IPS-18c (cell line): Measurements from ENCODE around the gene MTCH1.

Source experiments
- H3K4me3 ChIP-seq: 2 replicates; pipeline ENCODE4 v1.7.0; 2013; ENCODE audit warnings: low read depth, mild to moderate bottlenecking, low read length, moderate library complexity; ENCODE audit not compliant: insufficient read depth
- H3K9me3 ChIP-seq: one replicate; pipeline ENCODE4 v1.6.1; 2013; ENCODE audit warnings: mild to moderate bottlenecking, low read length, moderate library complexity; ENCODE audit not compliant: control insufficient read depth, insufficient read depth

Gene MTCH1

DNA sequence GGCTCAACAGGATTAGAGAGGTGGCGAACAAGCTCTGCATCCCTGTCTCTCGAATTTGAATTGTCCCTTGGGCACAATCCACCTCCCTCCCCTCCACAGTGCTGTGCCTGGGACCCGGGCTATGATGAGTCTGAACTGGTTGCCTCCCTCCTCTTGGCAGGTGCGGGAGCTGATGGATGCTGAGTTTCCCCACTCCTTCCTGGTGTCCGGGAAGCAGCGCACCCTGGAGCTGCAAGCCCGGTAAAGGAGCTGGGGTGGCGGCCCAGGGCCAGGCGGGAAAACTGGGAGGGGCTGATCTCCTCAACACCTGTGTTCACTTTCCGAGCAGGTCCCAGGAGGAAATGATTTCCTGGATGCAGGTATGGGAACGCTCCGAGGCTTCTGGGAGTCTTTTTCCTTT is 34.4 kb upstream of the MTCH1 start:
- Histone ChIP-seq H3K4me3 (no peak overlapping the region), H3K9me3 (no peaks in the 10 kb centered on the region)

- H3K4me3 ChIP-seq = no peak overlapping the region
- H3K9me3 ChIP-seq = no peaks in the 10 kb centered on the region
Observed at GRCh38 chr6:37019065-37019450, 33.1 kb upstream of the MTCH1 start.

DNA sequence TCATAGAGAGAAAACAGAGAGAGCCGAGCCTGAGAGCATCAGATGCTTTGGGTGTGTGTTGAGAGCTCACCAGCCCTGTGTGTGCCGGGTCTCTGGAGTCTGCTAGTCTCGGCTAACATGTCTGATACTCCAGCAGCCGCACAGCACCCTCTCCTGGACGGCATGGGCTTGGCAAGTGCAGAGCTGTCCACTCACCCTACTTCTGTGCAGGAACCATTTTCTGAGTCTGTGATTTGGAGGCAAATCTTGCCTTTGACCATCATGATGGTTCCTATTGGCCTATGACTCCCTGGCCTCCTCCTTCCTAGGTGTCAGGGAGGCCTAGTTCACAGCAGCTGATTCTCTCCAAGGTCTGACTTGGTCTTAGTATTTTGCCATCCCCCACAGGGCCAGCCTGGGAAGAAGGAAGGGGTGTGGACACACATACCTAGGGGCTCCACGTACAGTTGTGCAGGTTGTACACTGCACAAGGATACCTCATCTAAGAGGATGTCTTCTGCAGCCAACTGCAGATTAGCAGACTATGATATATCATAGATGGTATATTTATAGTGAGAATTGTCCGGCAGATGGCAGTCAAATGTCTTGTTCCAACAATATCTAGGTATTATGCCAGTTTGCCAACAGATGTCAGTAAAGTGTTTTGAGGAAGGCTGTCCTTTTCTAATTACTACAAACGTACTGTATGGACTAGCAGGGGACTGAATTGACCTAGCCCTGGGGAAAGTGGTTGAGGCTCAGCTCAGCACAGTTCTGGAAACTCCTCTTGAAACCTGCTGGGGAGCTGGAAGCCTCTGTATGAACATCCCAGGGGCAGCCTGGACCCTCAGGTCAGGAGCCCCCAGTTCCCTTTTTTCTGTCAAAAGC is 32.4 kb upstream of the MTCH1 start:
- no peaks in the 10 kb centered on the region for H3K9me3 ChIP-seq
- H3K4me3 ChIP-seq = no peak overlapping the region

- Histone ChIP-seq H3K9me3 (no peaks in the 10 kb centered on the region), H3K4me3 (no peak overlapping the region)
Observed at GRCh38 chr6:37017606-37018197, 31.7 kb upstream of the MTCH1 start.

- Histone ChIP-seq H3K4me3 (no peak overlapping the region), H3K9me3 (no peaks in the 10 kb centered on the region)
Observed at GRCh38 chr6:37016995-37017394, 31.0 kb upstream of the MTCH1 start.

- Histone ChIP-seq H3K9me3 (no peaks in the 10 kb centered on the region), H3K4me3 (no peak overlapping the region)
Observed at GRCh38 chr6:37015532-37015931, 29.5 kb upstream of the MTCH1 start.

DNA sequence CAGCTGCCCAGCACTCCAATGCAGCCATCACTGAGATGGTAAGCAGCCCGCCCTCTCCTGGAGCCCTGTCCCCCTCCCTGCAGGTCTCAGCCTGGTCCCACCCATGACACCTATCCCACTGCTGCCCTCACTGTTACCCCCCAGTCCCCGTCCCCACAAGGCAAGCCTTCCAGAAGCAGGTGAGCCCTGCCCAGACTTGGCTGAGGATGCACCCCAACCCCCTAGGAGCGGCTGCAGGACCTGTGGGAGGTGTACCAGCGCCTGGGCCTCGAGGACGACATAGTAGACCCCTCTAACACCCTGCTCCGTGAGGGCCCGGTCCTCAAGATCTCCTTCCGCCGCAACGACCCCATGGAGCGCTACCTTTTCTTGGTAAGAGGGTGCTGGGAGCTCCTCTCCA is 28.7 kb upstream of the MTCH1 start:
- H3K4me3 ChIP-seq = no peak overlapping the region
- no peaks in the 10 kb centered on the region for H3K9me3 ChIP-seq

DNA sequence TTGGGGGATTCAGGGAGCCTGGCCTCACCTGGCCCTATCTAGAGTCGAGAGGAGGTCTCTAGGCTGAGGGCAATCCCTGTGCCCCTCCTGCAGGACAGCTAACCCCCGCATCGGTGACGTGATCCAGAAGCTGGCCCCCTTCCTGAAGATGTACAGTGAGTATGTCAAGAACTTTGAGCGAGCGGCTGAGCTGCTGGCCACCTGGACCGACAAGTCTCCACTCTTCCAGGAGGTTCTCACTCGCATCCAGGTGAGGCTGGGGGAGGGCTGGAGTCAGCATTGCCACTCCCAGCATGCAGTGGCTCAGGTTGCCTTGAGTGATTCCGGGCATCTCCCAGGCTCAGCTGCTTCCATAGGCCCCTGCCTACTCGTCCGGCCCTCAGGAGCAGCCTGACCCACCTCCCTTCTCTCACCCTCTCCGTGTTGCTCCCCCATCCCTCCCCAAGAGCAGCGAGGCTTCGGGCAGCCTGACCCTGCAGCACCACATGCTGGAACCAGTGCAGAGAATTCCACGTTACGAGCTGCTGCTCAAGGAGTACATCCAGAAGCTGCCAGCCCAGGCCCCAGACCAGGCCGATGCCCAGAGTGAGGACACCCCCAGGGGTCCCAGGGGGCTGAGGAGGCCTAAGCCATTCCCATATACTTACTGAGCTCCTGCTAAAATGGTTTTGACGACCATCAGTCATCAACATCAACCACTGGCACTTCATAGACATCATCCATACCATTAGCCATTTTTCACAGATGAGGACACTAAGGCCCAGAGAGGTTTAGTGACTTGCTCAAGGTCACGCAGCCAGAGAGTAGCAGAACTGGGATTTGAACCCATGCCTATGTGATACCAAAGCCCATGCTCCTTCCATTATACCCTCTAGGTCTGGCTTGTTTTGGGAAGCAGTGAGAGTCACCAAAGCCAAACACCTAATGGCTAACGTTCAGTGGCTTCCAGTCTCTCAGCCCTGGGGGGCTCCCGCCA is 27.8 kb upstream of the MTCH1 start:
- Histone ChIP-seq H3K4me3 (no peak overlapping the region), H3K9me3 (no peaks in the 10 kb centered on the region)

DNA sequence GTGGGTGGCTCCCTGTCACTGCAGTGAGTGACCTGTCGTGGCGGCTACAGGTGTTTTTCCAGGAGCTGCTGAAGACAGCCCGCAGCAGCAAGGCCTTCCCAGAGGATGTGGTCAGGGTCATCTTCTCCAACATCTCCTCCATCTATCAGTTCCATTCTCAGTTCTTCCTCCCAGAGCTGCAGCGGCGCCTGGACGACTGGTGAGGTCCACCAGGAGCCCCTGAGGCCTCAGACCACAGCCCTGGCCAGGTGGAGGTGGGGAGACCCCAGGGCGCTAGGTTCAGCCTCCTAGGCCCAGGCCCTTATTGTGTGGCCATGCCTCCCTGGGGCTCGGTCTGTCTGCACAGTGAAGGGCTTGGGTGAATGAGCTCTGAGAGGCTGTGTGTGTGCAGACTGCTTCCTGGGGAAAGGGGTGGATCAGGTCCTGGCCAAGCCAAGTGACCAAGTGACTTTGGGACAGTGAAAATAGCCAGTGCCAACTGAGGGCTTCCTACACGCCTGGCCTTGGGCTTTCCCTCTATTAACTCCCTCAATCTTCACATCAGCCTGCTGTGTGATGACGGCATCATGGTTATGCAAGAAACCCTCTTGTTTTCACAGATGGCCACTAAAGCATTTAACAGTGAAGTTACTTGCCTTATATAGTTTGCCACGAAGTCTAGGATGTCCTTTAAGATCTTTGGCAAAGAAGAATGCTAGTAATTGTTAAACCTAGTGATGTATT is 25.8 kb upstream of the MTCH1 start:
- Histone ChIP-seq H3K4me3 (no peak overlapping the region), H3K9me3 (no peaks in the 10 kb centered on the region)

DNA sequence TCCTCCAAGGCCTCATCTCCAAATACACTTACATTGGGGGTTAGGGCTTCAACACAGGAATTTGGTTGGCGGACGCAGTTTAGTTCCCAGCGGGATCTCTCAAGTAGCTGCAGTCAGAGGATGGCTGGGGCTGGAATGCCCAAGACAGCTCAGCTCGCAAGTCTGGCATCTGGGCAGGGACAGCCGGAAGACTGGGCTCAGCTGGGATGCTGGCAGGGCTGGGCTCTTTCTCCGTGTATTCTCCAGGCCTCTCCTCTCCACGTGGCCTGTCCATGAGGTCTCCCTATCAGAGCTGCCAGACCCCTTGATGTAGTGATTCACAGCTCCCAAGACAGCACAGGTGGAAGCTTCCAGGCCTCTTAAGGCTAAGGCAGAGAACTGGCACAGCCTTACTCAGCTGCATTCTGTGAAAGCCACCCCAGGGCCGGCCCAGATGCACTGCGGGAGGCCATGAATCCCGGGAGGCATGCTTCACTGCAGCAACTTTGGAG is 24.5 kb upstream of the MTCH1 start:
- H3K4me3 ChIP-seq = no peak overlapping the region
- no peaks in the 10 kb centered on the region for H3K9me3 ChIP-seq

DNA sequence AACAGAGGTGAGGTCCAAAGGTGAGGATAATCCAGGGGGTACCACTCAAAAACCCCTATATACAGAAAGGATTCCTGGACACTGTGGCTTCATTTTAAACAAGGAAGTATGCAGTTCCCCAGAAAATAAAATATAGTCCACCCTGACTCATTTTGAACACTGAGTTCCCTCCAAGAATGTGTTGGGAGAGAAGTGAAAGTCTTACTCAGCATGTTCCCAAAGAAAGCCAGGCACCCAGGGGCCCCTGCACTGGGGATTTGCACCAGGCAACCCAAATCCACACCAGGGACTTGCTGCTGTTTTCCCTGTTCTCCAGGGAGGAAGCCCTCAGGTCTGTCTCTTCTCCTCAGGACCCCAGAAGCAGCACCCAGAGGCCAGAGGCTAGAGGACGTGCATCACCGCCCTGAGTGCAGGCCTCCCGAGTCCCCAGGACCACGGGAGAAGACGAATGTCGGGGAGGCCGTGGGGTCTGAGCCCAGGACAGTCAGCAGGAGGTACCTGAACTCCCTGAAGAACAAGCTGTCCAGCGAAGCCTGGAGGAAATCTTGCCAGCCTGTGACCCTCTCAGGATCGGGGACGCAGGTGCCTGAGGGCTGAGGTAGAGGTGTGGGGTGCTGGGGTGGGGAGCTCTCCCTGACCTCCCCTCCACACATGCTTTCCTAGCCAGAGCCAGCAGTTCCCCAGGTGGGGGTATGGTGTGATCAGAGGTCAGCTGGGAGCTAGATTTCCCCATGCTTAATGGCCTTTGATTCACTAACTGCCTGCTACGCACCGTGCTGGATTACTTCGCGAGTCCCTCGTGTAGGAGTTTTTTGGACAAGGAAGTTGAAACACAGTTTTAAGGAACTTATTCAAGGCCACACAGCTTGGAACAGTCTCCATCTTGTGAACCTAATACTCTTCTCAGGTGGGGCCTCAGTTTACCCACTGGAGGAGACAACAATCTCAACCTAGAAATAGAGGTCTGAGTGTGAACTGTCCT is 22.8 kb upstream of the MTCH1 start:
- no peak overlapping the region for H3K4me3 ChIP-seq
- no peaks in the 10 kb centered on the region for H3K9me3 ChIP-seq

- Histone ChIP-seq H3K9me3 (no peaks in the 10 kb centered on the region), H3K4me3 (no peak overlapping the region)
Observed at GRCh38 chr6:37007340-37008043, 21.5 kb upstream of the MTCH1 start.

DNA sequence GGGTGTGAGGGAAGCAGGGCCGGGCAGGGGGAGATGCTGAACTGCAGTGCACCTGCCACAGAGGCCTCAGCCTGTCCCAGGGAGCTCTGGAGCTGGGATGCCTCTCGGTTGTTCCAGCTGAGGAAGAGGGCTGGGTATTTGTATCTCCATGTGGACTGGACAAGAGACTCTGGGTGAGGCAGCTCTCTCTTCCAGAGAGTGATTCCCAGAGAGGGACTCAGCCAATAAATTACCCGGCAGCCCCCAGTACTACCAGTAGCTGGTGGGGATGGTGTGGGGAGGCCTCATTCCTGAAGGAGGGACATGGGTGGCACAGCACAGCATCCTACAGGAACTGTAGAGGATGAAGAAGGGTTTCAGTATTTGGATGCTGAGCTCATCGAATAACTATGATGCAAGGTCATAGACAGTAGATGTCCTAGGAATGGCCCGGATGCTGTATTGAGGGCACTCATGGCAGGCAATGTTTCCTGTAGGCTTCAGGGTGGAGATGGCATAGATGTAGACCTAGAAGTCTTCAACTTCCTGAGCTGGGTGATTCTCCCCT is 20.9 kb upstream of the MTCH1 start:
- Histone ChIP-seq H3K9me3 (no peaks in the 10 kb centered on the region), H3K4me3 (no peak overlapping the region)

DNA sequence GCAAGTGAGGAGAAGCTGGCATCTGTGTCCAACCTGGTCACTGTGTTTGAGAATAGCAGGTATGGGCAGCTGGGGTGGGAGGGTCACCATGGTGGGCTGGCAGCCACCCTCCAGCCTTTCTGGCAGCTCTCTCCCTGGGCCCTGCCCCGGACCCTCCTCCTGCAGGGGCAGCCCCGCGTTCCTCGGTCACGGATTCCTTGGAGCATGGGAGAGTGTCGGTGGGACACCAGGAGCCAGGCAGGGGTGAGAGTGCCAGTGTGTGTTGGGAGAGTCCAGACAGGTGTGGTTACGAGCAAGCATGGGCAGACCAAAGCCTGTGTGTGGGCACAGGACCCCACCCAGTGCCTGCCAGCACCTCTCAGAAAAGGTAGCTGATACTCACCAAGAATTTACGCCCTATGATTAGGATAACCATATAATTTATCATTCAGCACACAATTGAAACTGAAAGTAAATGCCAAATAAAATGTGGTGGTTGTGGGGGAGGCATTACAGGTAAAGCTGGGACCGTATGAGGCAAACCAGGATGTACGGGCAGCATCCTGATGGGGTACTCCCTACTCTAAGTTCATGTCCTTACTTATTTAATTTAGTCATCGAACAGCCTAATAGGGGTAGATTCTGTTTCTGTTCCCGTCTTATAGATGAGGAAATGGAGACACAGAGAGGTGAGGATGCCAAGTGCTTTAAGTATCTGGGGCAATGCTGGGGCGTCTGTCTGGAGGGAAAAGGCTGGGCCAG is 20.0 kb upstream of the MTCH1 start:
- H3K4me3 ChIP-seq = no peak overlapping the region
- H3K9me3 ChIP-seq = no peaks in the 10 kb centered on the region
